ENCODE data around the gene SRCIN1. TPM values are rescaled to one million over a fixed set of nuclear protein-coding genes. Genes with fewer than 3 reads are reported as not detected.

The SRCIN1 gene
- total RNA-seq, 1 experiment from 2014 or later: 2.6 TPM

DNA sequence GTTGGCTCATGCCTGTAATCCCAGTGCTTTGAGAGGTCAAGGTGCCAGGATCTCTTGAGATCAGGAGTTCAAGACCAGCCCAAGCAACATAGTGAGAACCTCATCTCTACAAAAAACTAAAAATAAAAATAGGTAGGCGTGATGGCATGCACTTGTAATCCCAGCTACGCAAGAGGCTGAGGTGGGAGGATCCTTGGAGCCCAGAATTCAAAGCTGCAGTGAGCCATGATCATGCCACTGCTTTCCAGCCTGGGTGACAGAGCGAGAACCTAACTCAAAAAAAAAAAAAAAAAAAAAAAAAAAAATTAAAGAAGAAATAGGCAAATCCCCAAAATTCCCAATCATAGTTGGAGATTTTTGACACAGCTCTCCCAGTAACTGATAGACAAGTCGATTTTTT, 32.2 kb upstream of the SRCIN1 start:
- H3K36me3 ChIP-seq (ENCODE audit: low read depth, low read length): no peaks in the 10 kb centered on the region
- no peak for DNase-seq
- no peak overlapping the region for H3K4me3 ChIP-seq (ENCODE audit: low read length)
- no peak overlapping the region for H3K4me2 ChIP-seq (ENCODE audit: low read length)
- no peaks in the 10 kb centered on the region for H3K79me2 ChIP-seq (ENCODE audit: low read length)
- no peaks in the 10 kb centered on the region for H3K27me3 ChIP-seq (ENCODE audit: low read length)
- H3K9me3 ChIP-seq (ENCODE audit: low read length): no peaks in the 10 kb centered on the region
- intact Hi-C loops (cut with micrococcal nuclease): no loop called here
- ChIA-PET CTCF (no interaction called here), POLR2A (ENCODE audit: unreplicated experiment) (no interaction called here)
- no peaks in the 10 kb centered on the region for H3K9me2 ChIP-seq (replicated peaks; ENCODE audit: low read length)
- no peaks in the 10 kb centered on the region for H3F3A ChIP-seq (ENCODE audit: low read length, unreplicated experiment)
- H3K9ac ChIP-seq (ENCODE audit: low read length): no peak overlapping the region
- no peak overlapping the region for H2AFZ ChIP-seq (ENCODE audit: low read length)
- H4K20me1 ChIP-seq (ENCODE audit: low read length): no peaks in the 10 kb centered on the region
- TF ChIP-seq EZH2phosphoT487 (IDR thresholded peaks at IDR 0.05; ENCODE audit: borderline replicate concordance, low read length) (no peak), EZH2 (IDR thresholded peaks at IDR 0.05; ENCODE audit: low read length, unreplicated experiment) (no peak)
- TF ChIP-seq, protein P1, sequence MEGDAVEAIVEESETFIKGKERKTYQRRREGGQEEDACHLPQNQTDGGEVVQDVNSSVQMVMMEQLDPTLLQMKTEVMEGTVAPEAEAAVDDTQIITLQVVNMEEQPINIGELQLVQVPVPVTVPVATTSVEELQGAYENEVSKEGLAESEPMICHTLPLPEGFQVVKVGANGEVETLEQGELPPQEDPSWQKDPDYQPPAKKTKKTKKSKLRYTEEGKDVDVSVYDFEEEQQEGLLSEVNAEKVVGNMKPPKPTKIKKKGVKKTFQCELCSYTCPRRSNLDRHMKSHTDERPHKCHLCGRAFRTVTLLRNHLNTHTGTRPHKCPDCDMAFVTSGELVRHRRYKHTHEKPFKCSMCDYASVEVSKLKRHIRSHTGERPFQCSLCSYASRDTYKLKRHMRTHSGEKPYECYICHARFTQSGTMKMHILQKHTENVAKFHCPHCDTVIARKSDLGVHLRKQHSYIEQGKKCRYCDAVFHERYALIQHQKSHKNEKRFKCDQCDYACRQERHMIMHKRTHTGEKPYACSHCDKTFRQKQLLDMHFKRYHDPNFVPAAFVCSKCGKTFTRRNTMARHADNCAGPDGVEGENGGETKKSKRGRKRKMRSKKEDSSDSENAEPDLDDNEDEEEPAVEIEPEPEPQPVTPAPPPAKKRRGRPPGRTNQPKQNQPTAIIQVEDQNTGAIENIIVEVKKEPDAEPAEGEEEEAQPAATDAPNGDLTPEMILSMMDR (conservative IDR thresholded peaks at IDR 0.05; ENCODE audit: low read depth, low read length): no peak
- ATAC-seq: no peak
- no peaks in the 10 kb centered on the region for H3K4me1 ChIP-seq (ENCODE audit: insufficient read depth, low read length)
- no TSS peak for BruUV-seq (replicated peaks)
- no peak overlapping the region for H3K27ac ChIP-seq (ENCODE audit: low read length)

DNA sequence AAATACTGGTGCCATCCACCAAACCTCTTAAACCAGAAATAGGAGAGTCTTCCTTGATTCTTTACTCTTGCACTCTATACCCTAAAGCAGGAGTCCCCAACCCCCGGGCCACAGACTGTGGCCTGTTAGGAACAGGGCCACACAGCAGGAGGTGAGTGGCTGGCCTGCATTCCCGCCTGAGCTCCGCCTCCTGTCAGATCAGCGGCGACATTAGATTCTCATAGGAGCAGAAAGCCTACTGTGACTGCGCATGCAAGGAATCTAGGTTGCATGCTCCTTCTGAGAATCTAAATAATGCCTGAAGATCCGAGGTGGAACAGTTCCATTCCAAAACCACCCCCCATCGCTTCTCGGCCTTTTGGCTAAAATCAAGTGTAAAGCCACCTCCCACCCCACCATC, 30.3 kb upstream of the SRCIN1 start:
- intact Hi-C loops (cut with micrococcal nuclease): no loop called here
- H3K9me3 ChIP-seq (ENCODE audit: low read length): no peaks in the 10 kb centered on the region
- ChIA-PET CTCF (no interaction called here), POLR2A (ENCODE audit: unreplicated experiment) (no interaction called here)
- DNase-seq (no peak), ATAC-seq (no peak)
- no peak overlapping the region for H3K4me3 ChIP-seq (ENCODE audit: low read length)
- no peaks in the 10 kb centered on the region for H3K4me1 ChIP-seq (ENCODE audit: insufficient read depth, low read length)
- H3K27ac ChIP-seq (ENCODE audit: low read length): no peak overlapping the region
- H3K9me2 ChIP-seq (replicated peaks; ENCODE audit: low read length): no peaks in the 10 kb centered on the region
- no peak overlapping the region for H3K4me2 ChIP-seq (ENCODE audit: low read length)
- TF ChIP-seq EZH2phosphoT487 (IDR thresholded peaks at IDR 0.05; ENCODE audit: borderline replicate concordance, low read length) (no peak), EZH2 (IDR thresholded peaks at IDR 0.05; ENCODE audit: low read length, unreplicated experiment) (no peak)
- TF ChIP-seq, protein P1 (conservative IDR thresholded peaks at IDR 0.05; ENCODE audit: low read depth, low read length): no peak
- H3F3A ChIP-seq (ENCODE audit: low read length, unreplicated experiment): no peaks in the 10 kb centered on the region
- no TSS peak for BruUV-seq (replicated peaks)
- H3K36me3 ChIP-seq (ENCODE audit: low read depth, low read length): no peaks in the 10 kb centered on the region
- H3K79me2 ChIP-seq (ENCODE audit: low read length): no peaks in the 10 kb centered on the region
- H3K9ac ChIP-seq (ENCODE audit: low read length): no peak overlapping the region
- H4K20me1 ChIP-seq (ENCODE audit: low read length): no peaks in the 10 kb centered on the region
- no peak overlapping the region for H2AFZ ChIP-seq (ENCODE audit: low read length)
- H3K27me3 ChIP-seq (ENCODE audit: low read length): no peaks in the 10 kb centered on the region

DNA sequence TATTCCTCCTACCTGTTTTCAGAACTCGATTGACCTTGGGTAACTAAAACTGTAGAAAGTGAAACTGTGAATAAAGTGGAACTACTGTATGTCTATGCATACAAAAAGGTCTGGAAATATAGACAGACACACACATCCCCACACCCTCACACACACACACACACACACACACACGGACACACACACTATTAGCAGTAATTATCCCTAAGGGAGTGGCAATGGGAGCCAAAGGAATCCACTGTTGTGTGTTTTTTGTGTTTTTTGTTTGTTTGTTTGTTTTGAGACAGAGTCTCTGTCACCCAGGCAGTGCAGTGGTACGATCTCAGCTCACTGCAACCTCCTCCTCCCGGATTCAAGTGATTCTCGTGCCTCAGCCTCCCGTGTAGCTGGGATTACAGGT, 26.6 kb upstream of the SRCIN1 start:
- Histone ChIP-seq H3K9me2 (replicated peaks; ENCODE audit: low read length) (no peaks in the 10 kb centered on the region), H4K20me1 (ENCODE audit: low read length) (no peaks in the 10 kb centered on the region), H3K4me3 (ENCODE audit: low read length) (no peak overlapping the region), H2AFZ (ENCODE audit: low read length) (no peak overlapping the region), H3K27me3 (ENCODE audit: low read length) (no peaks in the 10 kb centered on the region), H3K9me3 (ENCODE audit: low read length) (no peaks in the 10 kb centered on the region), H3K36me3 (ENCODE audit: low read depth, low read length) (no peaks in the 10 kb centered on the region), H3K27ac (ENCODE audit: low read length) (no peak overlapping the region), H3K4me2 (ENCODE audit: low read length) (no peak overlapping the region), H3K79me2 (ENCODE audit: low read length) (no peaks in the 10 kb centered on the region), H3K9ac (ENCODE audit: low read length) (no peak overlapping the region), H3F3A (ENCODE audit: low read length, unreplicated experiment) (no peaks in the 10 kb centered on the region), H3K4me1 (ENCODE audit: insufficient read depth, low read length) (no peaks in the 10 kb centered on the region)
- no TSS peak for BruUV-seq (replicated peaks)
- intact Hi-C loops (cut with micrococcal nuclease): no loop called here
- DNase-seq (no peak), ATAC-seq (no peak)
- ChIA-PET POLR2A (ENCODE audit: unreplicated experiment) (no interaction called here), CTCF (no interaction called here)
- no peak for TF ChIP-seq EZH2 (IDR thresholded peaks at IDR 0.05; ENCODE audit: low read length, unreplicated experiment)
- TF ChIP-seq, protein P1 (conservative IDR thresholded peaks at IDR 0.05; ENCODE audit: low read depth, low read length): no peak
- no peak for TF ChIP-seq EZH2phosphoT487 (IDR thresholded peaks at IDR 0.05; ENCODE audit: borderline replicate concordance, low read length)

Data from PC-3 (cell line).